Astrocyte of the spinal cord (primary cell): ENCODE measurements around the gene SETBP1.
A peak's percentile ranks its signal among the peaks of the same experiment; 100 is the strongest.

Experiments used
- DNase-seq: peaks from one replicate; pipeline ENCODE4 v3.0.0; 2011; ENCODE audit warnings: low read depth, low spot score
- H3K4me3 ChIP-seq: 2 replicates; pipeline ENCODE4 v1.5.1; 2011; ENCODE audit warnings: low read depth, mild to moderate bottlenecking, low read length, moderate library complexity
- in situ Hi-C: cut with HindIII; loops from 2 replicates; pipeline ENCODE4 v1.10.0; 2017; ENCODE audit warnings: low sequenced_read_pairs
- TF ChIP-seq, protein P1 (sequence below): IDR thresholded peaks from 2 replicates; pipeline ENCODE4 v1.5.1; 2012; ENCODE audit warnings: low read depth, mild to moderate bottlenecking, low read length, inconsistent platforms

The SETBP1 gene

DNA sequence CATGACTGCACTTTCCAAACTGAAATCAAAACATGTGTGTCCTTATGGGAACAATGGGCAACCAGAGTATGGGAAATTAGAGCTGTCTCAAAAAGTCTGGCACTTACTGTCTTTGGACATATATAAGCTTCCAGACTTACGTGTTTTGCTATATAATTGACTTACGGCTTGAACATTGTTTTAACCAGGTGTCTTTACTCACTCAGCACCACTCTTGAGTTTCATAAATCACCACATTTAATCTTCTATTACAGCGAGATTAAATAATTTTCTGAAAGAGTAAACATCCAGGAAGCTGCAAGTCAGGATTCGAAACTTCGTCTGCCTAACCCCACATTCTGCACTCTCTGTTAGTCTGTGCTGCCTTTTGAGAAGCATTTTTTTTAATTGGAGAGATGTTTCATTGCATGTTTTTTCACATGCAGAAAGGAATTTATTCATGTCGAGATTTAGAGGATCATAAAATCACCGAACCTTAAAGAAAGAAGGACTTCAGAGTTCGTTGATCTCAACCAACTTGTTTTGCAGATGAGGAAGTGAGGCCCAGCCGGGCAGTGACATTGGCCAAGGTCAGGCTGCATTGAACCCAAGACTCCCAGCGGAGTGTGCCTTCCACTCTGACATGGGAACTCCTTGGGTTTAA is 137.3 kb downstream of the SETBP1 start:
- TF ChIP-seq, protein P1, sequence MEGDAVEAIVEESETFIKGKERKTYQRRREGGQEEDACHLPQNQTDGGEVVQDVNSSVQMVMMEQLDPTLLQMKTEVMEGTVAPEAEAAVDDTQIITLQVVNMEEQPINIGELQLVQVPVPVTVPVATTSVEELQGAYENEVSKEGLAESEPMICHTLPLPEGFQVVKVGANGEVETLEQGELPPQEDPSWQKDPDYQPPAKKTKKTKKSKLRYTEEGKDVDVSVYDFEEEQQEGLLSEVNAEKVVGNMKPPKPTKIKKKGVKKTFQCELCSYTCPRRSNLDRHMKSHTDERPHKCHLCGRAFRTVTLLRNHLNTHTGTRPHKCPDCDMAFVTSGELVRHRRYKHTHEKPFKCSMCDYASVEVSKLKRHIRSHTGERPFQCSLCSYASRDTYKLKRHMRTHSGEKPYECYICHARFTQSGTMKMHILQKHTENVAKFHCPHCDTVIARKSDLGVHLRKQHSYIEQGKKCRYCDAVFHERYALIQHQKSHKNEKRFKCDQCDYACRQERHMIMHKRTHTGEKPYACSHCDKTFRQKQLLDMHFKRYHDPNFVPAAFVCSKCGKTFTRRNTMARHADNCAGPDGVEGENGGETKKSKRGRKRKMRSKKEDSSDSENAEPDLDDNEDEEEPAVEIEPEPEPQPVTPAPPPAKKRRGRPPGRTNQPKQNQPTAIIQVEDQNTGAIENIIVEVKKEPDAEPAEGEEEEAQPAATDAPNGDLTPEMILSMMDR = no peak
- no peak overlapping the region for H3K4me3 ChIP-seq
- DNase-seq = no peak
- in situ Hi-C loops = no loop called here

DNA sequence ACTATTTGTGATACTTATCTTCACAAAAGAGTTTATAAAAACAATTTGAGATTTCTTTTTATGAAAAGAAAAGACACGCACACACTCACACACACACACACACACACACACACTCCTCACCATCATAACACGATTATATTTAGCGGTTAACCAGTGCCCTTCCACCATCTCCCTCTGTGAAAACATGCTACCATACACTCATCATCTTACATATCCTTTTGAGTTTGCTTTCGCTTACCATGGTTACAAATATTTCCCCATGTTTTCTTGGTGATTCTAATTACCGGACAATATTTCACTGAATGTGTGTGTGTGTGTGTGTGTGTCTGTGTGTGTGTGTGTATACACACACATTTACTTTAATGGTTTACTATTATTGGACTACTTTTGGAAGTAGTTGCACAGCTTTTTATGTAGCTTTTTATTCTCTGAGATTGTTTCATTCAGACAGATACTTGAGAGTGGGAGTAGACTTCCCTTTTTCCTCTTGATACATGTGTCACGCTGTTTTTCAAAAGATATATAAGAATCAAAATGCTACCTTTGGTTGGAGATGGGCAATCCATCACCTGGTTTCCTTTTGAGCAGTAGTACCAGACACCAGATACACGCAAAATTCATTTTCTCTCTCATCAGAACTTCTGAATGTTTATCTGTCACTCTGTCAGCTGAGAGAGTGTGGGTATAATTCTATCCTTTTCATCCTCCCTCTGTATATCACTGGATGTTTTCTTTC is 138.1 kb downstream of the SETBP1 start:
- TF ChIP-seq, protein P1 = no peak
- H3K4me3 ChIP-seq = no peak overlapping the region
- in situ Hi-C loops = no loop called here
- DNase-seq = no peak

- no peak overlapping the region for H3K4me3 ChIP-seq
- no peak for DNase-seq
- TF ChIP-seq, protein P1 = no peak
- in situ Hi-C loops = no loop called here
These were observed 139.3 kb downstream of the SETBP1 start for GRCh38 chr18:44819944-44820510.

GRCh38 chr18:44821924-44822323 is 141.2 kb downstream of the SETBP1 start:
- TF ChIP-seq, protein P1 = no peak
- no peak overlapping the region for H3K4me3 ChIP-seq
- in situ Hi-C loops = no loop called here
- no peak for DNase-seq

- TF ChIP-seq, protein P1 = no peak
- DNase-seq = no peak
- in situ Hi-C loops = no loop called here
- no peak overlapping the region for H3K4me3 ChIP-seq
These were observed 142.6 kb downstream of the SETBP1 start for GRCh38 chr18:44823286-44823685.

- H3K4me3 ChIP-seq = no peak overlapping the region
- in situ Hi-C loops = no loop called here
- DNase-seq = peak; percentile 73
- TF ChIP-seq, protein P1 = no peak
These were observed 143.1 kb downstream of the SETBP1 start for GRCh38 chr18:44823782-44824181.
